K562 (cell line): ENCODE data around the gene KPNA1. TPM values are rescaled to one million over a fixed set of nuclear protein-coding genes. Genes with fewer than 3 reads are reported as not detected.
A peak's percentile ranks its signal among the peaks of the same experiment; 100 is the strongest.

ENCODE experiments used
- ATAC-seq: fragments of 200-7000 bp; cut with Tn5 transposase; 3 replicates; pipeline ENCODE4 v1.9.1; 2020; ENCODE audit warnings: moderate library complexity
- BruUV-seq: library from RNA; stranded (reverse); fragments of 400-500 nt; replicated peaks from 2 replicates; lab custom pipeline; 2021; lab: Mats Ljungman, UMichigan
- CTCF ChIA-PET: fragments of 300-600 bp; formaldehyde crosslinking; extraction: SDS; loops from one replicate; lab custom pipeline; 2021; ENCODE audit warnings: low intra/inter-chr PET ratio; lab: Yijun Ruan, JAX
- POLR2A ChIA-PET: fragments of 300-600, 350-650 bp; sonication (Branson Sonifier 250); formaldehyde crosslinking; extraction: SDS; loops from one replicate; lab custom pipeline; 2021; ENCODE audit warnings: antibody characterized with exemption, inconsistent platforms; lab: Yijun Ruan, JAX
- DNase-seq, 4 experiments: peaks; one replicate each; pipeline versions ENCODE4 v3.0.0 to v3.0.0-alpha.2; 2011 to 2018; ENCODE audit warnings: low spot score in 3 of 4, mixed read lengths in 3 of 4; ENCODE audit errors: extremely low read depth in 1 of 4
- FAIRE-seq: peaks from 2 replicates; lab custom pipeline; 2011; peaks lifted over from hg19 to GRCh38; lab: Jason Lieb, UNC
- H2AFZ ChIP-seq: 2 replicates; pipeline ENCODE4 v1.6.0; 2011; ENCODE audit warnings: low read depth, low read length, control low read depth, inconsistent platforms
- H3K27ac ChIP-seq: fragments of 200-600 bp; 3 replicates; pipeline ENCODE4 v1.8.0; 2011; ENCODE audit warnings: low read depth, mild to moderate bottlenecking, control low read depth, inconsistent platforms, low read length, moderate library complexity, mixed read lengths; ENCODE audit errors: extremely low read depth
- H3K27me3 ChIP-seq, 2 experiments: fragments of 300-600 bp in 1 of 2; 2 replicates in 1 of 2; 3 replicates in 1 of 2; pipeline versions ENCODE4 v1.6.0 to v1.8.0; 2011; ENCODE audit warnings: inconsistent platforms in 2 of 2, low read length in 2 of 2, mild to moderate bottlenecking in 1 of 2, mixed read lengths in 1 of 2, moderate library complexity in 1 of 2; ENCODE audit not compliant: control insufficient read depth in 2 of 2, insufficient read depth in 2 of 2
- H3K36me3 ChIP-seq: fragments of 300-600 bp; 3 replicates; pipeline ENCODE4 v1.8.0; 2011; ENCODE audit warnings: mild to moderate bottlenecking, low read length, inconsistent platforms; ENCODE audit not compliant: control insufficient read depth, insufficient read depth
- H3K4me1 ChIP-seq, 2 experiments: fragments of 200-600 bp in 1 of 2; replicated peaks in 1 of 2; 2 replicates in 1 of 2; 3 replicates in 1 of 2; pipeline versions ENCODE4 v1.5.1 to v1.8.0; 2011; ENCODE audit warnings: inconsistent platforms in 2 of 2, low read length in 2 of 2, mild to moderate bottlenecking in 1 of 2, mixed read lengths in 1 of 2, moderate library complexity in 1 of 2; ENCODE audit not compliant: control insufficient read depth in 2 of 2, insufficient read depth in 2 of 2
- H3K4me2 ChIP-seq: 2 replicates; pipeline ENCODE4 v1.6.1; 2011; ENCODE audit warnings: low read length, control low read depth, inconsistent platforms, mixed read lengths; ENCODE audit not compliant: insufficient read depth
- H3K4me3 ChIP-seq: fragments of 200-600 bp; sonication (generic), shearing (Covaris generic); 2 replicates; pipeline ENCODE4 v1.5.1; 2016; ENCODE audit warnings: control low read depth, inconsistent platforms
- H3K79me2 ChIP-seq: fragments of 200-600 bp; 3 replicates; pipeline ENCODE4 v1.8.0; 2011; ENCODE audit warnings: low read length, inconsistent platforms; ENCODE audit not compliant: control insufficient read depth, insufficient read depth
- H3K9ac ChIP-seq, 2 experiments: 2 replicates each; pipeline versions ENCODE4 v1.6.0 to v1.6.1; 2011; ENCODE audit warnings: low read depth in 2 of 2, low read length in 2 of 2, control low read depth in 1 of 2, inconsistent platforms in 1 of 2, mild to moderate bottlenecking in 1 of 2, mixed read lengths in 1 of 2; ENCODE audit not compliant: insufficient read depth in 1 of 2
- H3K9me1 ChIP-seq: one replicate; pipeline ENCODE4 v1.6.0; 2011; ENCODE audit warnings: inconsistent platforms, mild to moderate bottlenecking, low read length, moderate library complexity; ENCODE audit not compliant: control insufficient read depth, insufficient read depth
- H3K9me3 ChIP-seq: replicated peaks from 2 replicates; pipeline ENCODE4 v1.5.1; 2011; ENCODE audit warnings: low read depth, low read length, inconsistent platforms; ENCODE audit not compliant: control insufficient read depth, insufficient read depth
- H4K20me1 ChIP-seq: replicated peaks from 2 replicates; pipeline ENCODE4 v1.6.1; 2011; ENCODE audit warnings: low read length, inconsistent platforms, mixed read lengths; ENCODE audit not compliant: control insufficient read depth, insufficient read depth
- ARNT ChIP-seq, 2 experiments: fragments of 450-650 bp; IDR thresholded peaks; 2 replicates each; pipeline ENCODE4 v1.6.1; 2016; ENCODE audit warnings: mild to moderate bottlenecking in 1 of 2
- CBX8 ChIP-seq: fragments of 200-600 bp; sonication (generic); IDR thresholded peaks from 2 replicates; pipeline ENCODE4 v1.6.1; 2012; ENCODE audit warnings: borderline replicate concordance, mixed run types, low read depth, mild to moderate bottlenecking, moderate library complexity, mixed read lengths, low read length, control low read depth, inconsistent platforms; ENCODE audit not compliant: poor library complexity, severe bottlenecking; ENCODE audit errors: extremely low read depth
- ELF1 ChIP-seq: fragments of 200-800 bp; sonication (Bioruptor generic); IDR thresholded peaks from 2 replicates; pipeline ENCODE4 v1.6.1; 2016; ENCODE audit warnings: missing genetic modification characterization, missing compliant biosample characterization
- FOXA1 ChIP-seq: fragments of 450-650 bp; IDR thresholded peaks from 2 replicates; pipeline ENCODE4 v1.6.1; 2016; ENCODE audit warnings: mild to moderate bottlenecking, borderline replicate concordance
- POLR2G ChIP-seq: fragments of 200-400 bp; formaldehyde crosslinking; IDR thresholded peaks from 2 replicates; pipeline ENCODE4 v1.6.1; 2017; ENCODE audit warnings: low read depth, mild to moderate bottlenecking, antibody characterized with exemption, low read length, moderate library complexity
- SIN3A ChIP-seq, 2 experiments: fragments of 150-350 bp in 1 of 2; IDR thresholded peaks; 2 replicates each; pipeline ENCODE4 v1.6.1; 2011 to 2016; ENCODE audit warnings: borderline replicate concordance in 2 of 2, low read depth in 2 of 2, low read length in 2 of 2, mild to moderate bottlenecking in 2 of 2, moderate library complexity in 2 of 2; ENCODE audit not compliant: control insufficient read depth in 1 of 2
- SMAD1 ChIP-seq: fragments of 150-350 bp; IDR thresholded peaks from 2 replicates; pipeline ENCODE4 v1.6.1; 2014; ENCODE audit warnings: low read length, low read depth; ENCODE audit not compliant: partially characterized antibody
- SMC3 ChIP-seq: conservative IDR thresholded peaks from 2 replicates; pipeline ENCODE4 v1.6.1; 2011; ENCODE audit warnings: low read depth, low read length, improper control_type of control experiment; ENCODE audit not compliant: insufficient read depth
- ZNF253 ChIP-seq: fragments of 250-450 bp; sonication (Bioruptor Pico); conservative IDR thresholded peaks from 2 replicates; pipeline ENCODE4 v1.6.1; 2021; ENCODE audit warnings: mild to moderate bottlenecking
- WGBS: fragments of 100-300 bp; shearing (Covaris generic); methylation state at CpG from one replicate; pipeline ENCODE4 v1.1.6; 2016; ENCODE audit warnings: low coverage, mixed read lengths; ENCODE audit not compliant: insufficient coverage; ENCODE audit errors: missing lambda C conversion rate; 5-methylcytosine and 5-hydroxymethylcytosine counted together
- in situ Hi-C: fragments of 300-500 bp; cut with MboI; formaldehyde crosslinking; loops from 4 replicates; pipeline ENCODE4 v1.15.0; 2018; ENCODE audit warnings: inconsistent platforms, mixed read lengths
- intact Hi-C: fragments of 100-400 bp; cut with micrococcal nuclease; formaldehyde crosslinking; loops from 2 replicates; pipeline ENCODE4 v1.14.2; 2022
- polyA plus RNA-seq, 8 experiments: library from polyadenylated mRNA; depleted of rRNA in 4 of 8; stranded (reverse) in 5 of 8; unstranded in 3 of 8; fragments of >200 nt; fragmentation: Nextera tagmentation in 2 of 8; fragmentation: Illumina TruSeq in 1 of 8; extraction: Ambion mirVana in 2 of 8; extraction: Trizol in 1 of 8; gene quantifications; 2 replicates each; pipeline versions ENCODE4 v1.2.1 to v1.2.3, GENCODE V29; 2011 to 2014; ENCODE audit warnings: inconsistent platforms in 1 of 8, missing spikeins in 1 of 8
- total RNA-seq, 7 experiments: library from RNA; depleted of rRNA in 6 of 7; stranded (reverse); fragments of >200 nt in 6 of 7; fragmentation: Illumina TruSeq in 2 of 7; extraction: Trizol in 2 of 7; gene quantifications; 2 replicates each; pipeline versions ENCODE4 v1.2.1 to v1.2.3, GENCODE V29; 2011 to 2021; ENCODE audit warnings: low replicate concordance in 1 of 7
- TF ChIP-seq, protein P1 (sequence below): sonication (generic); IDR thresholded peaks from 2 replicates; pipeline ENCODE4 v1.6.1; 2016

KPNA1 gene
- total and polyA plus RNA-seq, 9 of the 15 experiments (the other 6 are each of a cell fraction or from before 2014, with no cell fraction given) = 9.3 to 53.8 (median 33.5) TPM

DNA sequence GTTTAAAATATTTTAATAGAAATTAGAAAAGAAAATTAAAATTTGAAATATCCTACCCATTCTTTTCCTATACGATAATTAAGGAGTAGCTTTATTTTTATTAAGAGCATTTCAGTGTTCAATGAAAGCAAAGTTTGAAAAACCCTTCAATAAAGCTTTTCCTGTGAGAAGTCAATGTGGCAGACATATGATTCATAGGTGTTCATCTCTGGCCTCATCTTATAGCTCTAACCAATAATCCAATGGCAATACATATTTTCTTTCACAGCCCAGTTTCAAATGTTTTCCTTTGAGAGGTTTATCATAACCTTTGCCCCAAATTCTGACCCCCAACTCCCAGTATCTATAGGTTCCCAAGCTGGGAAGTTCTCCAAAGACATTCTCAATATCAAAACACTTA is 8.3 kb downstream of the KPNA1 start (continued):
- TF ChIP-seq SIN3A (IDR thresholded peaks at IDR 0.05; ENCODE audit: borderline replicate concordance in 2 of 2, control insufficient read depth in 1 of 2, low read depth in 2 of 2, low read length in 2 of 2) (no peak), SMC3 (no peak), FOXA1 (no peak), ZNF253 (no peak), ELF1 (no peak), SMAD1 (no peak), ARNT (IDR thresholded peaks at IDR 0.05) (no peak), CBX8 (no peak)

DNA sequence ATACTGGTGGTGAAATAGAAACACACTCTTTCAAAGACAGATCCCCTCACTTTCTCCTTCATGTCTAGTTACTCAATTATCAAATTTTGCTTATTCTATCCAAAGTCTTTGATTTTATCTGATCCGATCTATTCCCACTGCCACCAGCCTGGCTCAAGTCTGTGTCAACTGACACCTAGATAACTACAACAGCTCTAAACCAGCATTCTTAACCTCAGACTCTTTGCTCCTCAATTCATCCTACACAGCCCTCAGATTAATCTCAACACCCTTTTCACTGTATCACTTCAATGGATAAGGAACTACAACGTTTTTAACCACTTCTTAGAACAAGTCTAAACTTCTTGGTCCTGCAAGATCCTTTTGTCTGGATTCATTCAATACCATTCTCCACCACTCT is 9.1 kb downstream of the KPNA1 start:
- Histone ChIP-seq H3K36me3 (no peaks in the 10 kb centered on the region), H3K9me3 (no peaks in the 10 kb centered on the region), H3K27me3 (no peaks in the 10 kb centered on the region), H3K9ac (no peak overlapping the region), H3K4me3 (no peak overlapping the region), H3K4me1 (peaks cover 8 to 25% of the 10 kb centered on the region in 2 experiments; a peak in 3 of 5 replicates), H3K9me1 (no peaks in the 10 kb centered on the region), H3K79me2 (peaks cover 99% of the 10 kb centered on the region), H4K20me1 (peaks cover 10% of the 10 kb centered on the region)
- peak; percentile 15 for FAIRE-seq
- CTCF ChIA-PET = no interaction called here
- intact Hi-C loops = no loop called here
- in situ Hi-C loops = no loop called here
- peak; percentile 17; the same call in 2 of the 3 replicates for ATAC-seq
- TF ChIP-seq POLR2G = no peak
- TF ChIP-seq, protein P1, sequence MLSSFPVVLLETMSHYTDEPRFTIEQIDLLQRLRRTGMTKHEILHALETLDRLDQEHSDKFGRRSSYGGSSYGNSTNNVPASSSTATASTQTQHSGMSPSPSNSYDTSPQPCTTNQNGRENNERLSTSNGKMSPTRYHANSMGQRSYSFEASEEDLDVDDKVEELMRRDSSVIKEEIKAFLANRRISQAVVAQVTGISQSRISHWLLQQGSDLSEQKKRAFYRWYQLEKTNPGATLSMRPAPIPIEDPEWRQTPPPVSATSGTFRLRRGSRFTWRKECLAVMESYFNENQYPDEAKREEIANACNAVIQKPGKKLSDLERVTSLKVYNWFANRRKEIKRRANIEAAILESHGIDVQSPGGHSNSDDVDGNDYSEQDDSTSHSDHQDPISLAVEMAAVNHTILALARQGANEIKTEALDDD = peak; percentile 56; the same call in 1 of the 2 replicates
- TF ChIP-seq, all 486 proteins: peak for 1
- Histone ChIP-seq H3K27ac (no peak overlapping the region), H3K4me2 (no peak overlapping the region), H2AFZ (no peak overlapping the region)
- POLR2A ChIA-PET = no interaction called here
- BruUV-seq = no TSS peak
- 0% methylated on average over 2 of the region's 2 CpGs for WGBS
- DNase-seq = no peak
